A549 (cell line): ENCODE data around the gene GRK1. TPM values are rescaled to one million over a fixed set of nuclear protein-coding genes. Genes with fewer than 3 reads are reported as not detected.

Source experiments
- ATAC-seq, 2 experiments: fragments of 200-7000 bp in 1 of 2; fragments of >200 bp in 1 of 2; cut with Nextera tagmentation in 1 of 2; cut with Tn5 transposase in 1 of 2; 3 replicates each; pipeline versions ENCODE4 v1.8.0 to v1.9.1; 2018 to 2020; ENCODE audit warnings: mild to moderate bottlenecking in 1 of 2, moderate library complexity in 1 of 2
- CTCF ChIA-PET: fragments of 300-600 bp; sonication (Branson Sonifier 250); formaldehyde crosslinking; extraction: SDS; loops from one replicate; lab custom pipeline; 2021; ENCODE audit warnings: antibody characterized with exemption, inconsistent platforms; lab: Yijun Ruan, JAX
- POLR2A ChIA-PET: fragments of 350-600 bp; formaldehyde crosslinking; extraction: SDS; loops from one replicate; lab custom pipeline; 2021; ENCODE audit warnings: antibody characterized with exemption, inconsistent platforms; lab: Yijun Ruan, JAX
- DNase-seq, 2 experiments: peaks; one replicate each; pipeline versions ENCODE4 v3.0.0 to v3.0.0-alpha.2; 2011 to 2016; ENCODE audit warnings: low read depth in 1 of 2, low spot score in 1 of 2
- FAIRE-seq: peaks from 2 replicates; lab custom pipeline; 2011; peaks lifted over from hg19 to GRCh38; lab: Jason Lieb, UNC
- H3K27ac ChIP-seq, 2 experiments: fragments of >200 bp; sonication (Bioruptor Twin); formaldehyde crosslinking; 3 replicates each; pipeline ENCODE4 v1.5.1; 2016 to 2017
- H3K4me1 ChIP-seq: fragments of >200 bp; sonication (Bioruptor Twin); formaldehyde crosslinking; 3 replicates; pipeline ENCODE4 v1.6.1; 2016
- H3K4me2 ChIP-seq: fragments of >200 bp; sonication (Bioruptor Twin); formaldehyde crosslinking; 3 replicates; pipeline ENCODE4 v1.6.1; 2016
- H3K4me3 ChIP-seq: fragments of >200 bp; sonication (Bioruptor Twin); formaldehyde crosslinking; 3 replicates; pipeline ENCODE4 v1.5.1; 2016
- H3K9me3 ChIP-seq: fragments of >200 bp; sonication (Bioruptor Twin); formaldehyde crosslinking; 3 replicates; pipeline ENCODE4 v1.6.1; 2016
- CBX8 ChIP-seq: fragments of 200-600 bp; sonication (generic); IDR thresholded peaks from 2 replicates; pipeline ENCODE4 v1.6.1; 2016
- CEBPB ChIP-seq, 2 experiments: fragments of >200 bp in 1 of 2; sonication (Bioruptor Twin) in 1 of 2; formaldehyde crosslinking in 1 of 2; IDR thresholded peaks; 2 replicates each; pipeline ENCODE4 v1.6.1; 2012 to 2016
- CHD4 ChIP-seq: fragments of 200-600 bp; sonication (generic); IDR thresholded peaks from 2 replicates; pipeline ENCODE4 v1.6.1; 2016; ENCODE audit warnings: antibody characterized with exemption, mild to moderate bottlenecking, borderline replicate concordance
- CTCF ChIP-seq: fragments of >200 bp; sonication (Bioruptor Twin); formaldehyde crosslinking; IDR thresholded peaks from 3 replicates; pipeline ENCODE4 v1.5.1; 2016
- EP300 ChIP-seq, 2 experiments: fragments of >200 bp; sonication (Bioruptor Twin); formaldehyde crosslinking; IDR thresholded peaks; 2 replicates in 1 of 2; 3 replicates in 1 of 2; pipeline ENCODE4 v1.6.1; 2016 to 2017
- ESRRA ChIP-seq: fragments of 150-350 bp; IDR thresholded peaks from 2 replicates; pipeline ENCODE4 v1.6.1; 2014; ENCODE audit warnings: mild to moderate bottlenecking, low read length, borderline replicate concordance
- FOSB ChIP-seq: fragments of 250-450 bp; sonication (Bioruptor Pico); IDR thresholded peaks from 2 replicates; pipeline ENCODE4 v1.5.0; 2020; ENCODE audit warnings: mild to moderate bottlenecking, moderate library complexity
- FOSL2 ChIP-seq, 2 experiments: fragments of 450-650 bp in 1 of 2; fragments of >200 bp in 1 of 2; sonication (Bioruptor Twin) in 1 of 2; formaldehyde crosslinking; IDR thresholded peaks; 2 replicates each; pipeline versions ENCODE4 v1.5.0 to v1.6.1; 2016 to 2020; ENCODE audit warnings: mild to moderate bottlenecking in 1 of 2, moderate library complexity in 1 of 2
- FOXS1 ChIP-seq: fragments of 250-450 bp; sonication (Bioruptor Pico); IDR thresholded peaks from 2 replicates; pipeline ENCODE4 v1.5.0; 2020; ENCODE audit warnings: mild to moderate bottlenecking, moderate library complexity
- GATA3 ChIP-seq: IDR thresholded peaks from 2 replicates; pipeline ENCODE4 v1.6.1; 2012; ENCODE audit warnings: borderline replicate concordance
- HDAC2 ChIP-seq: fragments of 200-600 bp; sonication (generic); IDR thresholded peaks from 2 replicates; pipeline ENCODE4 v1.6.1; 2016
- HES2 ChIP-seq: fragments of >200 bp; sonication (Bioruptor Twin); formaldehyde crosslinking; IDR thresholded peaks from 2 replicates; pipeline ENCODE4 v1.6.1; 2016
- HEYL ChIP-seq: fragments of 250-450 bp; sonication (Bioruptor Pico); IDR thresholded peaks from 2 replicates; pipeline ENCODE4 v1.8.0; 2021; ENCODE audit warnings: mild to moderate bottlenecking, moderate library complexity
- HOXB13 ChIP-seq: fragments of 250-450 bp; sonication (Bioruptor Pico); IDR thresholded peaks from 2 replicates; pipeline ENCODE4 v1.5.0; 2020; ENCODE audit warnings: low read depth, mild to moderate bottlenecking, moderate library complexity
- HOXB5 ChIP-seq: fragments of 250-450 bp; sonication (Bioruptor Pico); IDR thresholded peaks from 2 replicates; pipeline ENCODE4 v1.5.0; 2020; ENCODE audit warnings: mild to moderate bottlenecking, moderate library complexity
- JUNB ChIP-seq: fragments of >200 bp; sonication (Bioruptor Twin); formaldehyde crosslinking; IDR thresholded peaks from 2 replicates; pipeline ENCODE4 v1.6.1; 2016
- KDM1A ChIP-seq: fragments of 200-600 bp; sonication (generic); IDR thresholded peaks from 2 replicates; pipeline ENCODE4 v1.6.1; 2016; ENCODE audit warnings: low read depth, mild to moderate bottlenecking
- MAX ChIP-seq: IDR thresholded peaks from 2 replicates; pipeline ENCODE4 v1.6.1; 2012
- MAZ ChIP-seq: fragments of 150-350 bp; IDR thresholded peaks from 2 replicates; pipeline ENCODE4 v1.6.1; 2014; ENCODE audit warnings: antibody characterized with exemption, low read depth, low read length, borderline replicate concordance
- NFE2L2 ChIP-seq: fragments of 150-350 bp; conservative IDR thresholded peaks from 2 replicates; pipeline ENCODE4 v1.6.1; 2014; ENCODE audit warnings: low read length
- PBX3 ChIP-seq: IDR thresholded peaks from 2 replicates; pipeline ENCODE4 v1.6.1; 2012
- PHF8 ChIP-seq: fragments of 200-600 bp; sonication (generic); IDR thresholded peaks from 2 replicates; pipeline ENCODE4 v1.6.1; 2016; ENCODE audit warnings: low read depth, mild to moderate bottlenecking, antibody characterized with exemption, moderate library complexity, borderline replicate concordance
- POLR2A ChIP-seq: IDR thresholded peaks from 2 replicates; pipeline ENCODE4 v1.6.1; 2012; ENCODE audit warnings: mild to moderate bottlenecking, low read length
- RAD21 ChIP-seq, 2 experiments: fragments of >200 bp in 1 of 2; sonication (Bioruptor Twin) in 1 of 2; formaldehyde crosslinking in 1 of 2; IDR thresholded peaks in 1 of 2; conservative IDR thresholded peaks in 1 of 2; 2 replicates in 1 of 2; 3 replicates in 1 of 2; pipeline ENCODE4 v1.6.1; 2012 to 2018; ENCODE audit warnings: inconsistent platforms in 1 of 2
- RFX5 ChIP-seq: fragments of 450-650 bp; IDR thresholded peaks from 2 replicates; pipeline ENCODE4 v1.7.1; 2014; ENCODE audit warnings: antibody characterized with exemption, mild to moderate bottlenecking, moderate library complexity
- SMC3 ChIP-seq: fragments of >200 bp; sonication (Bioruptor Twin); formaldehyde crosslinking; IDR thresholded peaks from 3 replicates; pipeline ENCODE4 v1.6.1; 2018; ENCODE audit warnings: inconsistent platforms
- ZC3H11A ChIP-seq: fragments of 450-650 bp; IDR thresholded peaks from 2 replicates; pipeline ENCODE4 v1.6.1; 2014; ENCODE audit warnings: antibody characterized with exemption, mild to moderate bottlenecking
- ZNF302 ChIP-seq: fragments of 250-450 bp; sonication (Bioruptor Pico); IDR thresholded peaks from 2 replicates; pipeline ENCODE4 v1.9.0; 2021; ENCODE audit warnings: inconsistent platforms, mild to moderate bottlenecking, moderate library complexity
- ZSCAN20 ChIP-seq: fragments of 250-450 bp; sonication (Bioruptor Pico); IDR thresholded peaks from 2 replicates; pipeline ENCODE4 v1.8.0; 2022; ENCODE audit warnings: mild to moderate bottlenecking, moderate library complexity
- WGBS: methylation state at CpG from one replicate; pipeline ENCODE4 v1.1.6; 2017; ENCODE audit errors: missing lambda C conversion rate; 5-methylcytosine and 5-hydroxymethylcytosine counted together
- polyA plus RNA-seq, 4 experiments: library from polyadenylated mRNA; depleted of rRNA in 3 of 4; stranded (reverse); fragments of >200 nt; fragmentation: RNase III in 1 of 4; extraction: RNeasy Plus Mini Kit Qiagen cat#74134 plus additional on column Dnase treatment in 1 of 4; gene quantifications; 2 replicates in 3 of 4; 3 replicates in 1 of 4; pipeline ENCODE4 v1.2.3, GENCODE V29; 2011 to 2017

Gene GRK1
- polyA plus RNA-seq, 2 of the 4 experiments (the other 2 are of a cell fraction): not detected

GRCh38 chr13:113655346-113656002, 11.5 kb upstream of the GRK1 start:
- 63% methylated on average over 10 of the region's 15 CpGs for WGBS
- Histone ChIP-seq H3K4me2 (no peak overlapping the region), H3K27ac (no peak overlapping the region), H3K4me1 (no peaks in the 10 kb centered on the region), H3K4me3 (no peak overlapping the region), H3K9me3 (no peaks in the 10 kb centered on the region)
- ChIA-PET POLR2A (no interaction called here), CTCF (no interaction called here)
- no peak for DNase-seq
- no peak for FAIRE-seq
- ATAC-seq: peak in 1 of 2 experiments; percentile 35; a peak in 2 of 6 replicates
- no peak for TF ChIP-seq FOSL2 (IDR thresholded peaks at IDR 0.05)
- no peak for TF ChIP-seq FOSL2 (CRISPR knock-in tag; IDR thresholded peaks at IDR 0.05)
- TF ChIP-seq FOXS1 (CRISPR knock-in tag): no peak
- TF ChIP-seq MAX: no peak
- no peak for TF ChIP-seq ZSCAN20 (CRISPR knock-in tag)
- TF ChIP-seq EP300 (IDR thresholded peaks at IDR 0.05): no peak
- no peak for TF ChIP-seq HDAC2
- TF ChIP-seq HOXB13 (CRISPR knock-in tag): no peak
- no peak for TF ChIP-seq RFX5
- TF ChIP-seq SMC3: no peak
- no peak for TF ChIP-seq ZNF302 (CRISPR knock-in tag)
- no peak for TF ChIP-seq CEBPB (IDR thresholded peaks at IDR 0.05)

GRCh38 chr13:113656003-113656588, 10.9 kb upstream of the GRK1 start:
- no peaks in the 10 kb centered on the region for H3K4me1 ChIP-seq
- no peak overlapping the region for H3K4me3 ChIP-seq
- 86% methylated on average over 6 of the region's 25 CpGs for WGBS
- FAIRE-seq (no peak), DNase-seq (no peak), ATAC-seq (no peak)
- H3K27ac ChIP-seq: no peak overlapping the region
- H3K9me3 ChIP-seq: no peaks in the 10 kb centered on the region
- TF ChIP-seq MAZ (no peak), HOXB5 (CRISPR knock-in tag) (no peak), FOSL2 (IDR thresholded peaks at IDR 0.05) (no peak), FOSL2 (CRISPR knock-in tag; IDR thresholded peaks at IDR 0.05) (no peak), CHD4 (no peak), KDM1A (no peak), ESRRA (no peak), FOXS1 (CRISPR knock-in tag) (no peak), CTCF (no peak), HEYL (no peak)
- ChIA-PET CTCF (no interaction called here), POLR2A (no interaction called here)
- H3K4me2 ChIP-seq: no peak overlapping the region

- WGBS: 77% methylated on average over 18 of the region's 42 CpGs
- no peak for ATAC-seq
- CTCF ChIA-PET: no interaction called here
- TF ChIP-seq MAZ: no peak
- TF ChIP-seq CBX8: no peak
- TF ChIP-seq POLR2A: no peak
- TF ChIP-seq HEYL: no peak
- no peak for TF ChIP-seq SMC3
- TF ChIP-seq HES2: no peak
- no peak for TF ChIP-seq RAD21 (conservative IDR thresholded peaks at IDR 0.05 in 1 of 2, IDR thresholded peaks at IDR 0.05 in 1 of 2)
- TF ChIP-seq NFE2L2: no peak
- no peak for TF ChIP-seq FOSB
- no peak for TF ChIP-seq ZC3H11A
- no peak for TF ChIP-seq HOXB13 (CRISPR knock-in tag)
- no peak for TF ChIP-seq ZSCAN20 (CRISPR knock-in tag)
- TF ChIP-seq PBX3: no peak
- TF ChIP-seq ESRRA: no peak
- TF ChIP-seq PHF8: no peak
- TF ChIP-seq MAX: no peak
- no peak for TF ChIP-seq GATA3
- no peak for TF ChIP-seq JUNB
- FAIRE-seq: no peak
- POLR2A ChIA-PET: no interaction called here
- Histone ChIP-seq H3K4me1 (no peaks in the 10 kb centered on the region), H3K4me3 (no peak overlapping the region), H3K9me3 (peaks cover 6% of the 10 kb centered on the region), H3K27ac (no peak overlapping the region), H3K4me2 (no peak overlapping the region)
- DNase-seq: no peak
Observed at GRCh38 chr13:113656831-113657671, 10.0 kb upstream of the GRK1 start.
